Progenitor cell of endocrine pancreas (in vitro differentiated cells): Measurements from ENCODE around the gene MYOZ2. TPM values are rescaled to one million over a fixed set of nuclear protein-coding genes. Genes with fewer than 3 reads are reported as not detected.

Experiments used
- DNase-seq: peaks from one replicate; pipeline ENCODE4 v3.0.0; 2021; ENCODE audit warnings: low spot score; ENCODE audit not compliant: unreplicated experiment
- H3K27ac Mint-ChIP-seq: 2 replicates; pipeline ENCODE4 v1.8.0; 2021; ENCODE audit warnings: mild to moderate bottlenecking, moderate library complexity, mixed read lengths
- H3K27me3 Mint-ChIP-seq: 2 replicates; pipeline ENCODE4 v1.8.0; 2021; ENCODE audit warnings: mixed read lengths
- H3K36me3 Mint-ChIP-seq: 2 replicates; pipeline ENCODE4 v1.8.0; 2022; ENCODE audit warnings: mixed read lengths; ENCODE audit not compliant: insufficient read depth
- H3K4me1 Mint-ChIP-seq: 2 replicates; pipeline ENCODE4 v1.8.0; 2021; ENCODE audit warnings: low read depth, mixed read lengths
- H3K4me3 Mint-ChIP-seq: 2 replicates; pipeline ENCODE4 v1.8.0; 2021; ENCODE audit warnings: low read depth, mild to moderate bottlenecking, moderate library complexity, mixed read lengths
- H3K9me3 Mint-ChIP-seq: 2 replicates; pipeline ENCODE4 v1.8.0; 2021; ENCODE audit warnings: low read depth, mixed read lengths
- CTCF ChIP-seq: fragments of 200-600 bp; sonication (generic); IDR thresholded peaks from one replicate; pipeline ENCODE4 v1.5.0; 2021; ENCODE audit warnings: antibody characterized with exemption, mild to moderate bottlenecking; ENCODE audit not compliant: unreplicated experiment
- total RNA-seq: library from RNA; stranded (reverse); gene quantifications from 2 replicates; pipeline ENCODE4 v1.2.1, GENCODE V29; 2021

MYOZ2 gene
- total RNA-seq, 1 donor from 2014 or later: 0.10 TPM

DNA sequence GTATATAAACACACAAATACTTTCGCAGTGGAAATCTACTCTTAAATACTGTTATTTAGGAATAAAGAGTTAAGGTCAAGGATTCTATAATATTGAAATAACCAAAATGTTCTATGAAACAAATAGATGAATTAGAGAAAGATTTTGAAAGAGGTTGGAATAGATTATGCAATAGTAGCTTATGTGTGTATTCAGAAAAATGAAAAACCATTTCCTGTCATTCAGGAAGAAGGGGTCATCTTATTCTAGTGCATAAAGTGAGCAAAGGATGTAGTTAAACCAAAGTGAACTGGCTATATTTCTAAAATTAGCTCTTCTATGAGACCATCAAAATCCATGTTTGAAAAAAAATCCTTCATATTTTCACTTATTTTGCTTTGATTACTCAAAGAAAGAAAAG is 30.0 kb upstream of the MYOZ2 start:
- Mint-ChIP-seq H3K4me1 (peaks cover 4% of the 10 kb centered on the region), H3K27me3 (no peaks in the 10 kb centered on the region), H3K36me3 (no peaks in the 10 kb centered on the region), H3K4me3 (no peak overlapping the region), H3K27ac (no peak overlapping the region), H3K9me3 (peaks cover 2% of the 10 kb centered on the region)
- TF ChIP-seq CTCF: no peak
- DNase-seq: no peak

GRCh38 chr4:119106036-119107000 is 29.3 kb upstream of the MYOZ2 start:
- no peak overlapping the region for H3K4me3 Mint-ChIP-seq
- no peak overlapping the region for H3K27ac Mint-ChIP-seq
- H3K36me3 Mint-ChIP-seq: no peaks in the 10 kb centered on the region
- DNase-seq: no peak
- no peaks in the 10 kb centered on the region for H3K9me3 Mint-ChIP-seq
- no peak for TF ChIP-seq CTCF
- no peaks in the 10 kb centered on the region for H3K27me3 Mint-ChIP-seq
- peaks cover 4% of the 10 kb centered on the region for H3K4me1 Mint-ChIP-seq

DNA sequence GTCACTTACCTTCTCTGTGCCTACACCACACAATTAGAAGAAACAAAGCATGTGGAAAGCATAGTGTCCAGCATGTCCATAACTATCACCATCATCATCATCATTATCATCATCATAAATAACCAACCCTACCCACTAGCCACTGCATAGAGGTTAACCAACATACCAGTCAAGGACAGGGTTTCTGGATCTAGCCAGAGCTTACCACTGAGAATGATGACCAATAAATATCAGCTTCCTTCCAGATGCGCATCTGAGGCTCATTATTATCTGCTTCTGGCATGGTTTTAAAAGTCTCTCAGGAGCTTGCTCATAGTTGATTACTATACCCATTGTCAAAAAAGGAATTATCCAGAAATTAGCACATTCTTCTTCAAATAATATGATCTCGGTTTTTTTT is 25.5 kb upstream of the MYOZ2 start:
- DNase-seq: no peak
- H3K4me1 Mint-ChIP-seq: peaks cover 3% of the 10 kb centered on the region

GRCh38 chr4:119111296-119111695 is 24.3 kb upstream of the MYOZ2 start:
- no peak for DNase-seq
- Mint-ChIP-seq H3K27me3 (no peaks in the 10 kb centered on the region), H3K9me3 (no peaks in the 10 kb centered on the region), H3K27ac (no peak overlapping the region), H3K36me3 (no peaks in the 10 kb centered on the region), H3K4me3 (no peak overlapping the region), H3K4me1 (peaks cover 3% of the 10 kb centered on the region)
- no peak for TF ChIP-seq CTCF

More for the DNA sequence above, 25.5 kb upstream of the MYOZ2 start:
- no peak overlapping the region for H3K27ac Mint-ChIP-seq
- no peaks in the 10 kb centered on the region for H3K27me3 Mint-ChIP-seq
- H3K36me3 Mint-ChIP-seq: no peaks in the 10 kb centered on the region
- H3K4me3 Mint-ChIP-seq: no peak overlapping the region
- no peaks in the 10 kb centered on the region for H3K9me3 Mint-ChIP-seq
- no peak for TF ChIP-seq CTCF

- H3K4me3 Mint-ChIP-seq: no peak overlapping the region
- no peak overlapping the region for H3K27ac Mint-ChIP-seq
- TF ChIP-seq CTCF: no peak
- H3K27me3 Mint-ChIP-seq: no peaks in the 10 kb centered on the region
- peaks cover 2% of the 10 kb centered on the region for H3K4me1 Mint-ChIP-seq
- DNase-seq: no peak
- H3K36me3 Mint-ChIP-seq: no peaks in the 10 kb centered on the region
- no peaks in the 10 kb centered on the region for H3K9me3 Mint-ChIP-seq
These were observed 22.5 kb upstream of the MYOZ2 start for GRCh38 chr4:119113033-119113655.
